Measurements from ENCODE around the gene POPDC2. TPM values are rescaled to one million over a fixed set of nuclear protein-coding genes. Genes with fewer than 3 reads are reported as not detected.

POPDC2 gene
- total and polyA plus RNA-seq, 2 donors (not counting 3 experiments of a cell fraction or from before 2014, with no cell fraction given) = 0.57 to 0.66 TPM

DNA sequence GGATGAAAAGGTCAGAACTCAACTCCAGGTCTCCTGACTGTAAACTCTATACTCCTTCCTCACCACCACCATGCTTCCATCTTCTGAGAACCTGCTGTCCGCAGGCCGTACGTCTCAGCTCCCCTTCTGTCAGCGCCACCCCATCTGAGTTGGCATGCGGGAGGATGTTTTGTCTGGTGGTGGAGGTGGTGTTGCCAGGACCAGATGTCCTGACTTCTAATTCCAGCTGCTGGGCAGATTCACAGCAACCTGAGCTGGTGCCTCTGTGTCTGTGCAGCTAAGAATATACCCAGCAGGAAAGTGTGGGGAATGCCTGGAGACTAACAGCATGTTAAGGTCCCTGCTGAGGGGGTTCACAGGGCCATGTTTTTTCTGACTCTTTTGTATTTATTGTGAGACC lies 39.5 kb downstream of the POPDC2 start:
- Histone ChIP-seq H3K9ac (replicated peaks; ENCODE audit: extremely low read depth, insufficient read depth, low read length) (no peak overlapping the region), H3K36me3 (ENCODE audit: control insufficient read depth in 2 of 2, extremely low read depth in 1 of 2, insufficient read depth in 2 of 2, low read length in 2 of 2) (no peaks in the 10 kb centered on the region), H3K9me1 (replicated peaks; ENCODE audit: control insufficient read depth, extremely low read depth, insufficient read depth, low read length) (no peaks in the 10 kb centered on the region), H4K20me1 (replicated peaks; ENCODE audit: control insufficient read depth, extremely low read depth, insufficient read depth, low read length) (no peaks in the 10 kb centered on the region), H3K27me3 (ENCODE audit: control insufficient read depth in 2 of 2, insufficient read depth in 2 of 2, low read length in 2 of 2) (no peaks in the 10 kb centered on the region), H3K9me3 (replicated peaks; ENCODE audit: control insufficient read depth, insufficient read depth, low read length) (no peaks in the 10 kb centered on the region), H2AFZ (ENCODE audit: low read depth, low read length) (no peak overlapping the region), H3K4me1 (ENCODE audit: control insufficient read depth, extremely low read depth, insufficient read depth, low read length) (no peaks in the 10 kb centered on the region), H3K4me2 (ENCODE audit: insufficient read depth, low read length) (no peak overlapping the region), H3K4me3 (replicated peaks in 1 of 3; ENCODE audit: insufficient read depth in 1 of 3, low read depth in 1 of 3, low read length in 3 of 3) (no peak overlapping the region), H3K79me2 (ENCODE audit: control insufficient read depth, insufficient read depth, low read length) (no peaks in the 10 kb centered on the region), H3K27ac (ENCODE audit: insufficient read depth, low read depth, low read length) (no peak overlapping the region)
- dilution Hi-C loops (cut with MboI; ENCODE audit: extremely low pct_ligation_motif_present, low sequenced_read_pairs) (no loop called here), intact Hi-C loops (cut with micrococcal nuclease) (no loop called here)
- POLR2A ChIA-PET = no interaction called here
- no peak for DNase-seq (ENCODE audit: low read depth, low spot score)
- CTCF ChIA-PET = interaction anchor here (1.2 kb wide), 1 partner anchor 10 kb away, joined by 3 read pairs; no protein-coding TSS in a partner anchor
- TF ChIP-seq POLR2AphosphoS5 (IDR thresholded peaks at IDR 0.05; ENCODE audit: insufficient read depth, low read depth, low read length) = no peak
- TF ChIP-seq MYC (IDR thresholded peaks at IDR 0.05; ENCODE audit: low read depth, low read length) = no peak
- no peak for TF ChIP-seq JUN (IDR thresholded peaks at IDR 0.05; ENCODE audit: borderline replicate concordance, insufficient read depth, insufficient read length, low read depth)
- no peak for TF ChIP-seq FOS (IDR thresholded peaks at IDR 0.05; ENCODE audit: borderline replicate concordance, insufficient read depth, low read length)
- no peak for TF ChIP-seq CTCF (IDR thresholded peaks at IDR 0.05; ENCODE audit: extremely low read depth in 1 of 2, insufficient read depth in 1 of 2, low read depth in 1 of 2, low read length in 2 of 2)
- no peak for TF ChIP-seq EZH2 (IDR thresholded peaks at IDR 0.05; ENCODE audit: borderline replicate concordance, low read depth, low read length, severe bottlenecking)
- no TSS peak for BruUV-seq (replicated peaks)
- FAIRE-seq = no peak

DNA sequence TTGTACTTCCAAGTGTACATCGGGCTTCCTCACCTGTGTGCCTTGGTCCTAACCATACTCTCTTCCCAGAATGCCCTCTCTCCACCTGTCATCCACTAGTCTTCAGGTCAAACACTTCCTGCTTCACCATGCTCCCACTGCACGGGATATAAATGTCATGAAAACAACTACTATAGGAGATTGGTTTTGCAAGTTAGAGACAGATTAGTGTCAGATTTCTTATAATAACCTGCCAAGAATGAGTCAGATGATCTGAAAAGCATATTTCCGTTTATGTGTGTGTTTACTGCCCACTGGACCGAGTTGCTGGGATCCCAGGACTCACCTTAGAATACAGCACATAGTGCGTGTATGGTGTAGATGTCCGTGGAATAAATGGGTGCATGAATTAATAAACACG lies 41.3 kb downstream of the POPDC2 start:
- TF ChIP-seq CTCF (IDR thresholded peaks at IDR 0.05; ENCODE audit: extremely low read depth in 1 of 2, insufficient read depth in 1 of 2, low read depth in 1 of 2, low read length in 2 of 2) (no peak), JUN (IDR thresholded peaks at IDR 0.05; ENCODE audit: borderline replicate concordance, insufficient read depth, insufficient read length, low read depth) (no peak), FOS (IDR thresholded peaks at IDR 0.05; ENCODE audit: borderline replicate concordance, insufficient read depth, low read length) (no peak), EZH2 (IDR thresholded peaks at IDR 0.05; ENCODE audit: borderline replicate concordance, low read depth, low read length, severe bottlenecking) (no peak), MAX (IDR thresholded peaks at IDR 0.05; ENCODE audit: insufficient read depth, insufficient read length) (no peak), POLR2AphosphoS5 (IDR thresholded peaks at IDR 0.05; ENCODE audit: insufficient read depth, low read depth, low read length) (no peak), GATA2 (IDR thresholded peaks at IDR 0.05; ENCODE audit: insufficient read depth, insufficient read length, low read depth, low read length) (no peak), MYC (IDR thresholded peaks at IDR 0.05; ENCODE audit: low read depth, low read length) (no peak), POLR2A (IDR thresholded peaks at IDR 0.05; ENCODE audit: low read depth, low read length) (no peak)
- Histone ChIP-seq H3K9ac (replicated peaks; ENCODE audit: extremely low read depth, insufficient read depth, low read length) (no peak overlapping the region), H4K20me1 (replicated peaks; ENCODE audit: control insufficient read depth, extremely low read depth, insufficient read depth, low read length) (no peaks in the 10 kb centered on the region), H3K4me1 (ENCODE audit: control insufficient read depth, extremely low read depth, insufficient read depth, low read length) (no peaks in the 10 kb centered on the region), H3K79me2 (ENCODE audit: control insufficient read depth, insufficient read depth, low read length) (no peaks in the 10 kb centered on the region), H3K36me3 (ENCODE audit: control insufficient read depth in 2 of 2, extremely low read depth in 1 of 2, insufficient read depth in 2 of 2, low read length in 2 of 2) (no peaks in the 10 kb centered on the region), H3K4me2 (ENCODE audit: insufficient read depth, low read length) (no peak overlapping the region), H3K27me3 (ENCODE audit: control insufficient read depth in 2 of 2, insufficient read depth in 2 of 2, low read length in 2 of 2) (no peaks in the 10 kb centered on the region), H2AFZ (ENCODE audit: low read depth, low read length) (no peak overlapping the region), H3K27ac (ENCODE audit: insufficient read depth, low read depth, low read length) (no peak overlapping the region), H3K4me3 (replicated peaks in 1 of 3; ENCODE audit: insufficient read depth in 1 of 3, low read depth in 1 of 3, low read length in 3 of 3) (no peak overlapping the region), H3K9me3 (replicated peaks; ENCODE audit: control insufficient read depth, insufficient read depth, low read length) (no peaks in the 10 kb centered on the region), H3K9me1 (replicated peaks; ENCODE audit: control insufficient read depth, extremely low read depth, insufficient read depth, low read length) (no peaks in the 10 kb centered on the region)
- POLR2A ChIA-PET = no interaction called here
- no TSS peak for BruUV-seq (replicated peaks)
- dilution Hi-C loops (cut with MboI; ENCODE audit: extremely low pct_ligation_motif_present, low sequenced_read_pairs) = no loop called here
- CTCF ChIA-PET = no interaction called here
- no peak for DNase-seq (ENCODE audit: low read depth, low spot score)
- FAIRE-seq = no peak
- intact Hi-C loops (cut with micrococcal nuclease) = no loop called here

Measured in endothelial cell of umbilical vein (primary cell).